GM19397 (cell line): ENCODE results near the gene NDUFS6.
"Not testable (repeated sequence)": the region's sequence is repeated elsewhere in the genome, so short reads cannot be mapped to it uniquely, and the experiment has no call there.

Experiments
- ATAC-seq: cut with Tn5 transposase; IDR thresholded peaks from one replicate; pipeline ENCODE4 v1.9.1; 2021; ENCODE audit warnings: mild to moderate bottlenecking, moderate library complexity; ENCODE audit not compliant: unreplicated experiment

Gene NDUFS6

DNA sequence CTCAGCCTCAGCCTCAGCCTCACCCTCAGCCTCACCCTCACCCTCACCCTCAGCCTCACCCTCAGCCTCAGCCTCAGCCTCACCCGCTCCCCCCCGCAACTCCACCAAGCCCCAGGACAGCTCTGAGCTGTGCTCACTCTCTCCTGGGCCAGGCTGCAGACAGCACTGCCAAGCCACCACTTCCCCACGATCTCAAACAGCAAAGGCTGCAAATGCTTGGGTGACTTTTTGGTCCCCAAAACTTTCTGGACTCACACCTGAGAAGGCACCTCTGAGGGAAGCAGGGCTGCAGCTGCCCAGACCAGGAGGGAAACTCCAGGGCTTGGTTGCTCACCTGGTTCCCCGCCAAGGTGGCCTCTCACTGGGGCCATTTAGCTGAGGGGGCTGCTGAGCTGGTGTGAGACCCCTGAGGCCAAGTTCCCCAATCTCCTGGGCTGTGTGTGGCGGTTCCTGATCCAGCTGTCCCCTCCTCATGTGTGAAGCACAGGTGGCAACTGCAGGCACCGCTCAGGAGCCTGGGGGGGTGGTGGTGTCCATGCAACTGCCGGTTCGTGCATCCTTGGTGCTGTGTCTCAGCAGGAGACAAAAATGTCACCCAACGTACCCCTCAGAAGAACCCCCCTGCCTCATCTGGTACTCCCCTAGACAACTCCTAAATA, 19.4 kb upstream of the NDUFS6 start:
- no peak for ATAC-seq

- ATAC-seq, result peak; percentile 15
Measured at GRCh38 chr5:1782385-1783215, 18.6 kb upstream of the NDUFS6 start.

DNA sequence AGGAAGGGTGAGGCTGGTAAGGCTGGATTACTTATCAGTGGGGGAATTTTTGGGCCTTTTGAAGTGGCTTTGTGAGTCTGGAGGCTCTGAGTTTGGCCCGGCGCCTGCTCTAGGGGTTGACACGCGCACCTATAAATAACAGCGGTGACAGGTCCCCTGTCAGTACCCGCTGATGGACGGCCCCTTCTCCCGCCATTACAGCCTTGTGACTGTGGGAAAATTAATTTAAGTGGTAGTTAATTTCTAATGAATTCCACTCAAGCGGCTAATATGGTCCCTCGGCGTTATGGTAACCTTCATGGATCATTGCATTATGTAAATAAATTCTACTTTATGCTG, 18.0 kb upstream of the NDUFS6 start:
- ATAC-seq, result peak; percentile 85

DNA sequence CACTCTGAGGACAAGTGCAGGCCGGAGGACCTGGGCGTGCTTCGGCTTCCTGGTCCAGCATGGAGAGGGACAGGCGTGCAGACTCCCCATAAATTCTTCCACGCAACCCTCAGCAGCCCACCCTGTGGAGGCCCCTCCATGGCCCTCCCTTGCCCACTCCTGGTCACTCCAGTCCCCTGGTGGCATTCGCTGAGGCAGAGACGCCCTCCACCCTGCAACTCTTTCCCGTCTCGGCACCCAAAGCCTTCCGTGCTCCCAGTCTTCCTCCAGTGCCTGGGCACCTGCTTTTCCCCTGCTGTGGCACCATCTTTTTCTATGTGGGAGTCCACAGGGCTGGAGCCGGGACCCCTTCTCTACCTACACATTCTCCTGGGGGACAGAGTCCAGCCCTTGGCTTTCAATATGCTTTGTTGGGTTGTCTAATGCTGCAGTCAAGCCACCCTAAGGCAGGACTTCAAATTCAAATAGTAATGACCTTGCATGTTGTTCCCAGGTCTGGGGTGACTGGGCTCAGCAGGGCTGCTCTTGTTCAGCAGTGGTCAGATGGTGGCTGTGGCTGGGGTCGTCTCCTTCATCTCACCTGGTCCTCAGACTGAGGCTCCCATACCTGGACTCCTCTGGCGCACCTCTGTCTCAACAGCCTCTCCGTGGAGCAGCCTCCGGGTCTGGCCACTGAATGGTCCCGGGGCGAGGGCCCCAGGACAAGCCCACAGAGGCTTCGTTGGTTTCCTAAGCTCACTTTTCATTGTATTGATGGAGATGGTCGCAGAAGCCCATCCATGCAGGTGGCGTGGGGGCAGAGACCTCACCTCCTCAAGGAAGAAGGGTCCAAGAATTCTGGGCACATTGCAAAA, 16.8 kb upstream of the NDUFS6 start:
- no peak for ATAC-seq

DNA sequence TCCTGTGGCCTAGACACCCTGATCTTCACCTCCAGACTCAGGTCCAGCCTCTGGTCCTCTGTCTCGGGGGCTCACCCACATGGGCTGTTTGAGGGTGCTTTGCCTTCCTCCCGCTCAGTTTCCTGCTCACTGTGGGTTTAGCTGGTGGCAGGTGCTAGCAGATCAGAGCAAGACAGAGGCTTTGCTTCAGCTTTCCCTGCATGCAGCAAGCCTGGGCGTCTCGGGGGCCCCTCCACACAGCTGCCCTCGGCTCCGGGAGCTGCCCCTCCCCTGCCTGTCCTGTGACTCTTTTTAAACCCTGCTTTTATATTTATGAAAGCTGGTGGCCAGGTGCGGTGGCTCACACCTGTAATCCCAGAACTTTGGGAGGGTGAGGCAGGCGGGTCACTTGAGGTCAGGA, 16.1 kb upstream of the NDUFS6 start:
- no peak for ATAC-seq

DNA sequence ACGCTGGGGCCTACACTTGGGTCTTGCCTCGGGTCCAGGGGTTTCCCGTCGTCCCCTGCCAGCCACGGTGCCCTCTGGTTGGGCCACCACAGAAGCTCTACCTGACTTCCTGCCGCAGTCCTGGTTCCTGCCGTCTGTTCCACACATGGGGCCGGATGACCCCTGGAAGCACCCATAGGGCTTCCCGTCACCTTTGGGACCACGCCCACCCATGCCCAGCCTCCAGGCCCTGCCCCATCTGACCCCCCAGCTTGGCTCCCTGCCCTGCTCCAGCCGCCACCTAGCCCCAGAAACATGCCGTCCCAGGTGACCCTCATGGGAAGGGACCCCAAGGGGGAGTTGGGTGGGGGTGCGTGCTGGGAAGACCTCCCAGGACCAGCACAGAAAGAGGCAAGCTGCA, 15.2 kb upstream of the NDUFS6 start:
- no peak for ATAC-seq

DNA sequence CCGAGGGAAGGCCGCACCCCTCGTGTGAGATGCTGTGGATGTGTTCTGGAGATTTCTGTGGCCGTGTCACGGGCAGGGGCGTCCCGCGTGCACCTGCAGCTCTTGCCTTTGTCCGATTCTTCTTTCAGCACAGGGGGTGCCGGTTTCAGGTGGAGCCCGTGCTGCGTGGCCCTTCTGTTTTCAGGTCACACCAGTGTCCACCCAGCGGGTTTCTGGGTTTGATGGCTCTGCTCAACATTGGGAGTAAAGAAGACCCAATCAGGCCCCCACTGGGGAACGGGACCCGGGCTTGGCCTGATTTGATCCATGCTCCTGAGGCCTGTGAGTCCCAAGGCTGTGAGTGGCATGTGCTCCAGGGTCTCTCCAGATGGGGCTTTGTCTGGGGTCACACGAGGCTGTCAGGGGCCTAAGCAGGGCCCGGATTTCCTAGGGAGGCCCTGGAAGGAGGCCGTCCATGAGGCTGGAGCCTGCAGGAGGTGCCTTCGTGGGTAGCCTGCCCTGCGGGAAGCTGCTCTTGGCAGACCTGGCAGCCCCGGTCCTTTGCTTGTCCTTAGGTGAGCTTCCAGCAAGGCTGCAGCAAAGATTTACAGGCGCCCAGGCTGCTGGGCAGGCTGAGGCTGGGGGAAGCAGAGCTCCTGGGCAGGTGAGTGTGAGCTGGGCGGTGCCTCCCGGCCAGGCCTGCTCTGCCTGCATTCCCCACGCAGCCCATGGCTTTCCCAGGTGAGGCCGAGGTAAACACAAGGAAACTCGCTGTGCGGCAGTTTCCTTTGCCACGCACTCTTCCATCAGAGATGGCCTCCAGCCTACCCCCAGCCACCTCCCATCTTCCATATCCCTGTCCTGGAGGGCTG, 14.4 kb upstream of the NDUFS6 start:
- no peak for ATAC-seq

DNA sequence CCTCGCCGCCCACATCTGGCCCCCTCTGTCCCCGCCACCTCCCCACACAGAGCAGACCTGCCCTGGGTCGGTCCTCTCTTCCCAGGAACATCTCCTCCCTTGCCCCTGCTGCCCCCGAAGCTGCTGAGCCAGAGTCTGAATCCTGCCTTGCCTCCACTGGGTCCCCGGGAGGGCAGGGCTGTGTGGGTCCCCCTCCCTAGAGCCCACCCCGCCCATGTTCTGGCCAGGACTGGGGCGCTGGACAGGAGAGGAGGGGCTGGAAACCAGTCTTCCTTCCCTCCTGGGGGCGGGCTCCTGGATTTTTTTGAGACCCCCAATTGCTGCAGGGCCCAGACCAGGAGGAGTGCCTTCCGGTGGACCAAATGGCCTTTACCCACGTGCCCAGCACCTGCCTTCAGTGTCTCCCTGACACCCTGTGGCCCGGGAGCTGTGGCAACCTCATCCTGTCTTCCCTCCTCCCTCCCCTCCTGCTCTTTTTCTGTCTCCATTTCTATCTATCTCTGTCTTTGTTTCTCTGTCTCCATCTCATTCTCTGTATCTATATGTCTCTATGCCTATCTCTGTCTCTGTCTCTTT, 13.6 kb upstream of the NDUFS6 start:
- ATAC-seq, result no peak

- no peak for ATAC-seq
Measured at GRCh38 chr5:1788200-1788599, 13.0 kb upstream of the NDUFS6 start.

GRCh38 chr5:1788828-1789227, 12.4 kb upstream of the NDUFS6 start:
- ATAC-seq, result no peak

GRCh38 chr5:1789438-1789833, 11.8 kb upstream of the NDUFS6 start:
- ATAC-seq, result not testable (repeated sequence)

DNA sequence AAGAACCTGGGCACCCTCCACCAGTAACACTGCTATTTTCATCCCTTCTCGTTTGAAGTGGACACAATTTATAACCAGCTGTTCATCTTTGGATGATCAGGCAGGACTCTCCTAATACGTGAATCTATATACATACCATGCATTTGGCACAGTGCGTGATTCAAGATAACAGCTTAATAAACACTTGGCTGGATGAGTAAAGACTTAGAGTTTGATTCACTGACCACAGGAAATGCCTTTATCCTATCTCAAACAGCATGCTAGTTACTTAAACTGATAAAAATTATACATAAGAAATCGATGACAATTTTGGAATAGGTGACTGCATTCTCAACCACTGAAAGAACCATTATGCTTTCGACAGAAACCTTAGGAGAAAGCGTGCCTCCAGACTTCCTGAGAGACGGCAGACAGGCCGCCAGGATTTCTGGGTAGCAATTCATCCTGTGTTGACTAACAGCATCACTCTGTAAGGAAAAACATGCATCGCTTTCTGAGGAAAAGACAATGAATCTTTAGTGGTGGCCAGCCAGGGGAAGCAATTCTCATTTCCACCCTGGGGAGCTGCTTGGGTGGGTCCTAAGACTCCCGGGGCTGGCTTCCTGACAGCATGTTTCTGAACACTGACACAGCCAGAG, 11.3 kb upstream of the NDUFS6 start:
- no peak for ATAC-seq

DNA sequence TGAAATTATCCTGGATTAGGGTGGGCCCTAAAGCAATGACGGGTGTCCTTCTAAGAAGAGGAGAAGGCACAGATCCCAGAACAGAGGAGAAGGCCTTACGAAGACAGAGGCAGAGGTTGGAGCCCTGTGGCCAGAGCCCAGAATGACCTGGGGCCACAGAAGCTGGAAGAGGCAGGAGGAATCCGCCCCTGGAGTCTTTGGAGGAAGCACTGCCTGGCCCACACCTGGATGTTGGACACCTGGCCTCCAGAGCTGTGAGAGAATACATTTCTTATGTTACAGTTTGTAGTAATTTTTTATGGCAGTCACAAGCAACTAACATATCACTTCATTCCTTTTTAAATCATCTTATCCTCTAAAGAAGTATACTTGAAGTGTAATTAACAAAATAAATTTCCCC, 10.0 kb upstream of the NDUFS6 start:
- no peak for ATAC-seq

DNA sequence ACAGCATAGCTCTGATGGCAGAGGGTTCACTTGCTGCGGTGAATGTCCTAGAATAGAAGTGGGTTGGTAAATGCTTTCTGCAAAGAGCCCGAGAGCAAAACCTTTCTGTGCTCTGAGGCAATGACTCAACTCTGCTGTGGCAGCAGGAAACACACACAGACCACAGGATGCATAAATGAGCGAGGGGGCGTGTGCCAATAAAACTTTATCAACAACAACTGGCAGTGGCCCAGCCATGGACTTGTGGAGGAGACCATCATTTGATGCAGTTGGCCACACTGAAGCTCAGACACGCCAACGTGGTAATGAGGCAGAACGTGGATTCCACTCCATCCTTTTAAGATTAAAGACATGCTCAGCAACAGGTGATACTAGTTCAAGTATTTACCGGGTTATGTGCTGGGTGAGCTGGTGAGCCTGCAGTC, 8.4 kb upstream of the NDUFS6 start:
- ATAC-seq, result peak; percentile 93

- ATAC-seq, result no peak
Measured at GRCh38 chr5:1793301-1793740, 7.9 kb upstream of the NDUFS6 start.

DNA sequence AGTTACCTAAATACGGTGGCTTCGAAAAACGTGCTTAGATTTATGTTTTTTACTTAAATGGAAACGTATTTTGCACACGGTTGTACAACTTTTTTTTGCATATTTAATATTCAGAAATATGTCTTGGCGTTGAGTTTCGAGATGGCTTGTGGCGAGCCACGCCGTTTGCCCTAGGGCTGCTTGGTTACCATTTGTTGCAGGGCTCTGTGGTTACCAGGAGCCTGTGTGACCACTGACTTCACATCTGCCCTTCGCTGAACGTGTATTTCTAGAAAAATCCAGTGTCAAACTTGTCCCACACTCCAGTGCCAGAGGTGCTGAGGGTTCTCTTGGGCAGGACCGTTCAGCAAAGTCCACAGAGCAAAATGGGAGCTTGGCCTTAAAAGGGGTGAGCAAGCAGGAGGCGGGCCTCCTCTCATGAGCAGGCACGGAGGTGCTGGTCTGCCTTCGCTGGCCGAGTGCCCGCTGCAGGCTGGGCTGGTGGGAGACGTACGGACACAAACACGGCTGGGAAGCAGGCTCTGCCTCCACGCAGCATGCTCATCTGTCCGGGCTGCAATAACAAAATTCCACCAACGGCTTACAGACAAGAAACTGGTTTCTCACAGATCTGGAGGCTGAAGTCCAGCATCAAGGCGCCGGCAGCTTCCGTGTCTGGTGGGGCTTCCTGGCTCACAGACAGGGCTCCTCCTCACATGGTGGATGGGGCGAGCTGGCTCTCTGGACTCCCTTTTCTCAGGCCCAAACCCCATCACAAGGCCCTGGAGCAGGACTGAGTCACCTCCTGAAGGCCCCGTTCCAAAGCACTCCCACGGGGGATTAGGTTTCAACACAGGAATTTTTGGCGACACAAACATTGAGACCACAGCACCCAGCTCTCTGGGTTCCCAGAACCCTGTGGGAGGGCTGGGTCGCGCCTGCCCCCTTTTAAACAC, 7.0 kb upstream of the NDUFS6 start:
- ATAC-seq, result no peak

- no peak for ATAC-seq
Measured at GRCh38 chr5:1794901-1795290, 6.3 kb upstream of the NDUFS6 start.

GRCh38 chr5:1795506-1795905, 5.7 kb upstream of the NDUFS6 start:
- ATAC-seq, result no peak

DNA sequence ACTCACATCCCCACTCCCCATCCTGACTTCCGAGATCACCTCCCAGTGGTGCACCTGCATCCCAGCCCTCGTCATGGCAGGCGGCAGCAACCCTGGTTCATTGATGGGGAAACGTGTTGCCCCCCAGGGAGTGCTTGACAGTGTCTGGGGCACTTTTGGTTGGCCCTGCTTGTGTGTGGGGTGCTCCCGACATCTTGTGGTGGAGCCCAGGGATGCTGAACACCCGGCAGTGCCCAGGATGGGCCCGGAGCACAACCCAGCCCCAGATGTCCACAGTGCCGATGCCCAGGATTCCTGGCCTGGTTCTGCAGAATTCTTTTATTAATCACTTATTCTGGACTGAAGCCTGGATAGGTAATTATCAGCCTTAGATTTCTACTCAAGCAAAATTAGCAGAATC, 5.3 kb upstream of the NDUFS6 start:
- ATAC-seq, result no peak
